HG03159 (cell line): ENCODE data around the gene KLHL1.

Source experiments
- ATAC-seq: cut with Tn5 transposase; IDR thresholded peaks from one replicate; pipeline ENCODE4 v1.9.1; 2021; ENCODE audit warnings: mild to moderate bottlenecking, moderate library complexity; ENCODE audit not compliant: unreplicated experiment

KLHL1 gene

DNA sequence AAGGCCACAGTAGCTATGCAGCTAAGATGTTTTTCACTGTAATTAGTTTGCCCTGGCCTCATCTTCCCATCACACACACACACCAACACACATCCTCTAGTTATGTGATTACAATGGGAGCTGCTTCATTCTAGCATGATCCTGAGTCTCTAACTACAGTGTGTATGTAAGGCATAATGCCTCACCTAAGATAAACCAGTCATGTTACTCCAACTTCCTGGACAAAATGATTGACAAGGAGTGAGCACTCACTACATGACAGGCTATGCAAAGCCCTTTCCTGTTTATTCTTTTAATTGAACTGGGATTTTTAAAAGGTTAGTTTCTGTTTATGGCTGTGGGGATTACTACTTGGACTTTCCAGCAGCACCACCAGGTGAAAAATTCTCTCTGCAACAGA is 401.4 kb downstream of the KLHL1 start:
- ATAC-seq, result no peak

DNA sequence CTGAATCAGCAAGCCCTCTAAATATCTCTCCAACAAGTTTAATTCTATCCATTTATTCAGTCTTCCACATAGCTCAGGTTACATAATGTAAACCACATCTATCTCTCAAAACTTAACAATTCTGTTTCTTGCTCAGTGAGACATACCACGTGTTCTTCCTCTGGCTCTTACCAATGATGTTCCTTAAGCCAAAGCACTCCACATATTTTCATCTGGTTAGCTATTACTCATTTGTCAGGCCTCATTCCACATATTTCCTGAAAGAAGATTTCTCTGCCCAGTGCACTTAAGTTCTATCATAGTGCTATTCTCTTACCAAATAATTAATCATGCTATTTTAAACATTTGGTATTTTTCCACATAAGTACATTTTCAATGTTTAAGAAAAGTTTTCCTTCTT is 403.9 kb downstream of the KLHL1 start:
- ATAC-seq, result no peak

DNA sequence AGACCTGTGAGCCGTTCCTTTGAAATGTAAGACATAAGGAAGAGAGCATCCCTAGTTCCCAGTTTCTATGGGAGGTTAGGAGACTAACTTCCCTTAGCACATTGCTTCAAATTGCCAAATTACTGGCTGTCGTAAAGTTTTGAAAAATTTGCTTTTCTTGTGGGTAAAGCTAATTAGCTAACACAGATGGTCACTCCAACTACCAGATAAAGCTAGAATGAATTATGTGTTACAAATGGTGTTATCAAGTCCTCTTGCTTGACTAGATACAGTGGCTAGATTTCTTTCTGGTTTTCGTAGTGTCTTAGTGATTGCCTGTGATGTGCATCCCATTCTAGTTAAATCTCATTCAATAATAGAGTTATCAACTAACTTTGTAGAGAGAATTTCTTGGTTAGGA is 417.3 kb downstream of the KLHL1 start:
- no peak for ATAC-seq

DNA sequence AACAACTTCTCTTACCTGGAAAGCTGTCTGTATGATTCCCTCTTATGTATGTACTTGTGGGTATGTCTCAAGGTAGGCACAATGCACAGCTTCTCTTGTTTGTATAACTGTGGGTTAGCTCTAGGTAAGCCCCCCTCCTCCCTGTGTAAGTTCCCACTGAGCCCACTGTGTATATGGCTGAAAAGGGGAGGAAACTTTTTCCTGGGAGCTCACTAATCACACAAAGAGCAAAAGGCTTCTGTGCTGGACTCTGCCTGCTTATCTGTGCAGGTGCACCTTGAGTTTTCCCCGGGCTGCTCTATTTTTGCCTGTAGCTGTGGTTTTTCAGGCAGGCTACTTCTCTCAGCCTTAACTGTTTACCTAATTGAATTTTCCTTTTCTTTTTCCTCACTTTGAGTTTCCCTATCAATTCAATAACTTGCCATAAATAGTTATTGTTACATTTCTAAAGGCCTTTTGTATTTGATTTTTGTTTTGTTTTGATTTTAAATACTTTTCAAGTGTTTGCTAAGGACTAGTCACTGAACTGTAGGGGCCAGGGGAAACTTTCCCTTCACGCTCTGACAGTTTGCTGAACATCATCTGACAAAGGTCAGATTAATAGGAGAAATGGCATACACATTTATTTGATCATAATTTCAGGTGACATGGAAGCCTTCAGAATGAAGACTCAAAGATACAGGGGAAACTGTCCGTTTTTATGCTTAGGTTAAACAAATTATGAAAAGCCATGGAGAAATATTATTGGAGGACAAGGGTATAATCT is 424.1 kb downstream of the KLHL1 start:
- no peak for ATAC-seq

DNA sequence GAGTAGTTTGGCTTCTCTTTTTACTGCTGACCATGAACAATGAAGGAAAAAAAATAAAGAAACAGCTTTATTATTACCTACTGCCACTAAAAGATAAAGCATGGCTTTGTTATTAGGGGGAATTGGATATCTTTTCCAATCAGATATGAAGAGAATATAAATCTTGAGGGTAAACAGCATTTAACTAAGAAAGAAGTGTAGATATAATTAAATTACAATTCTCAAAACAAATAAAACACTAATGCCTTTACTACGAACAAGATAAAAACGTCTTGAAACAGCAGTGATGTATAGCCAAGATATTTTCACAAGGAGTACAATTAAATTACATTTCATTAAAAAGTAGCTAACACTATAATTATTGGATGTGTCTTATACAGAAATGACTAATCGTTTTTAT is 426.5 kb downstream of the KLHL1 start:
- no peak for ATAC-seq

DNA sequence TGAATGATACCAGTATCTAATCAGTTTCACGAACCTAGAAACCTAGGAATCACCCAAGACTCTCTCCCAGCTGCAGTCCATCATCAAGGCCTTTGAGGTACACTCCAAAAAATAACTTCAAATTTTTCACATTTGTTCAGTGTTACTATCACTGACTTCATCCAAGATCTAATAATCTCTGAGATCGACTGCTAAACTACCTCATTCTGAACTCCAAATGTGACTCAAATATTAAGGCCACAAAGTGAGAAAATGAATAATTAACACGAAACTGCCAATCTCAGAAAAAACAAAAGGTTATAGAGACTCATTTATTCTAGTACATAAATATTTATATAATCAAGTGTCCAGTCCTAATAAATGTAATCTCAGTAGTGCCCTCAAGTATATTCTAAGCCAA is 430.9 kb downstream of the KLHL1 start:
- no peak for ATAC-seq

DNA sequence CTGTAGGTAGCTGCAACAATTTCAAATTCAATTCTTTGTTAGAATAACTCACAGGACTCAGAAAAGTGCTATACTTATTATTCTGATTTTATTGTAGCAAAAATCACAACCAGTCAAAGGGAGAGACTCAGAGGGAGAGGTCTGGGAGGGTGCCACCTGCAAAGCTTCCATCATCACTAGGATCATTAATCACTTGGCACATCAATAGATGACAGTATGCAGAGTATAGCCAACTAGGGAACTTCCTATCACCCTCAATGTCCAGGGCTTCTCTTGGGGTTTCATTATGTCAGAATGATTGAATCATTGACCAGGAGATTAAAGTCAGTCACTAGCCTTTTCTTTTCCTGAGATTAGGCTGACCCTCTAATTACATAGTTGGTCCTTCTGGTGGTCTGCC is 432.0 kb downstream of the KLHL1 start:
- no peak for ATAC-seq

DNA sequence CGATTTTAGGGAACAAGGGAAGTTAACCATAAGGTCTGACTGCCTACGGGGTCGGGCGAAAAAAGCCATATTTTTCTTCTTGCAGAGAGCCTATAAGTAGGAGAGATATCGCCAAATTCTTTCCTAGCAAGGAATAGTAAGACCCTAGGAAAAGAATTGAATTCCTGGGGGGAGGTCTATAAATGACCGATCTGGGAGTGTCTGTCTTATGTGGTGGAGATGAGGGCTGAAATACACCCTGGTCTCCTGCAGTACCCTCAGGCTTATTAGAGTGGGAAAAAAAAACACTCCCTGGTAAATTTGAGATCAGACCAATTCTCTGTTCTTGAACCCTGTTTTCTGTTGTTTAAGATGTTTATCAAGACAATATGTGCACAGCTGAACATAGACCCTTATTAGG is 448.1 kb downstream of the KLHL1 start:
- no peak for ATAC-seq

DNA sequence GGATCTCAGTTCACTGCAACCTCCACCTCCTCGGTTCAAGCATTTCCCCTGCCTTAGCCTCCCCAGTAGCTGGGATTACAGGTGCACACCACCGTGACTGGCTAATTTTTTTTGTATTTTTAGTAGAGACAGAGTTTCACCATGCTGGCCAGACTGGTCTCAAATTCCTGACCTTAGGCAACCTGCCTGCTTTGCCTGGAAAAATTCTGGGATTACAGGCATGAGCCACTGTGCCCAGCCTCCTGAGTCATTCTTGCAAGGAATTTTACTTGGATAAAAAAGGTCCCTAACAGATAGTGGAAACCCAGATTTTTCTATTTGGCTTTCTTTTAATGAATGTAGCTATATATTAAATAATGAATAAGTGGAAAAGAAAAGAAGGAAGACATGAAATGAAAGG is 450.6 kb downstream of the KLHL1 start:
- no peak for ATAC-seq

DNA sequence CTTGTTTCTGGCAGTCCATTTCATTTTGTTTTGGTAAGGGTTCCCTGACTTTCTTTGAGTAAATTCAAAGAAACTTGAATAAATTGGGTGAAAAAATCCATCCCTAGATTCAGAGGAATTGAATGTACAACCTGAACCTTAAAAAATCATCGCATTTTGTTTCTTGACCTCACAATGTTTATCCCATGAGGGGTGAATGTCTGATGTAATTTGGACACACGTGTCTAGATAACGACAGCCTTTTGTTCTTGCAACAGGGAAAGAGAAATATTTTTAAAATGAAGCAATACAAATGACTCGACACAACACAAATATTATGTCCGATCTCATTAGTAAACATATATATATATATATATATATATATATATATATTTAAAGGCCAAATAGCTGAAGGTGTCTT is 453.9 kb downstream of the KLHL1 start:
- no peak for ATAC-seq
